HepG2 (cell line): ENCODE data around the gene SKIDA1. TPM values are rescaled to one million over a fixed set of nuclear protein-coding genes. Genes with fewer than 3 reads are reported as not detected.

Experiments used
- ASH2L ChIP-seq: fragments of 300-600, 200-600 bp; sonication (generic); IDR thresholded peaks from 2 replicates; pipeline ENCODE4 v1.7.0; 2017; ENCODE audit warnings: low read depth, mild to moderate bottlenecking, moderate library complexity, mixed read lengths, low read length; ENCODE audit not compliant: insufficient read length
- DNMT1 ChIP-seq: sonication (generic); formaldehyde crosslinking; IDR thresholded peaks from 2 replicates; pipeline ENCODE4 v1.5.1; 2020; ENCODE audit warnings: mild to moderate bottlenecking, missing genetic modification reagents
- HHEX ChIP-seq: IDR thresholded peaks from 2 replicates; pipeline ENCODE4 v1.6.1; 2016; ENCODE audit warnings: control low read depth
- KDM5A ChIP-seq: fragments of 200-600 bp; sonication (generic); IDR thresholded peaks from 2 replicates; pipeline ENCODE4 v1.7.0; 2018; ENCODE audit warnings: antibody characterized with exemption, mild to moderate bottlenecking, low read length, borderline replicate concordance
- MAFK ChIP-seq, 2 experiments: IDR thresholded peaks in 1 of 2; conservative IDR thresholded peaks in 1 of 2; 2 replicates each; pipeline ENCODE4 v1.6.1; 2011; ENCODE audit warnings: improper control_type of control experiment in 2 of 2, low read length in 2 of 2
- NFIB ChIP-seq: sonication (generic); formaldehyde crosslinking; IDR thresholded peaks from 2 replicates; pipeline ENCODE4 v1.9.0; 2021; ENCODE audit warnings: missing genetic modification reagents, mild to moderate bottlenecking, borderline replicate concordance
- TAF15 ChIP-seq: fragments of 200-400 bp; formaldehyde crosslinking; IDR thresholded peaks from one replicate; pipeline ENCODE4 v1.6.1; 2018; ENCODE audit warnings: mild to moderate bottlenecking, low read depth, low read length; ENCODE audit not compliant: poor library complexity, severe bottlenecking
- ZFAT ChIP-seq: sonication (generic); formaldehyde crosslinking; conservative IDR thresholded peaks from 2 replicates; pipeline ENCODE4 v1.8.1; 2023; ENCODE audit warnings: missing genetic modification reagents, inconsistent platforms
- ZIK1 ChIP-seq: sonication (generic); formaldehyde crosslinking; IDR thresholded peaks from 2 replicates; pipeline ENCODE4 v1.5.0; 2020; ENCODE audit warnings: mild to moderate bottlenecking, low read depth, missing genetic modification reagents, borderline replicate concordance
- ZNF101 ChIP-seq: sonication (generic); formaldehyde crosslinking; IDR thresholded peaks from 2 replicates; pipeline ENCODE4 v1.4.0; 2020; ENCODE audit warnings: mild to moderate bottlenecking, low read depth, missing genetic modification reagents, borderline replicate concordance
- ZNF143 ChIP-seq: sonication (generic); formaldehyde crosslinking; IDR thresholded peaks from 2 replicates; pipeline ENCODE4 v1.4.0; 2020; ENCODE audit warnings: missing genetic modification reagents
- ZNF451 ChIP-seq: sonication (generic); formaldehyde crosslinking; IDR thresholded peaks from 2 replicates; pipeline ENCODE4 v1.5.0; 2020; ENCODE audit warnings: mild to moderate bottlenecking, missing genetic modification reagents
- polyA plus RNA-seq, 8 experiments: library from polyadenylated mRNA; depleted of rRNA in 3 of 8; stranded (reverse) in 7 of 8; unstranded in 1 of 8; fragments of >200 nt; fragmentation: Illumina TruSeq in 4 of 8; extraction: Trizol in 4 of 8; gene quantifications; 2 replicates each; pipeline versions ENCODE4 v1.2.1 to v1.2.3, GENCODE V29; 2011 to 2016; ENCODE audit warnings: low read depth in 4 of 8, missing spikeins in 1 of 8, mixed read lengths in 1 of 8; ENCODE audit not compliant: insufficient read depth in 1 of 8
- total RNA-seq, 5 experiments: library from RNA; depleted of rRNA; stranded (reverse); fragments of >200 nt; fragmentation: Illumina TruSeq; extraction: Trizol; gene quantifications; 2 replicates each; pipeline ENCODE4 v1.2.3, GENCODE V29; 2016; ENCODE audit warnings: low read depth in 1 of 5
- TF ChIP-seq, protein P1 (sequence below): sonication (generic); formaldehyde crosslinking; IDR thresholded peaks from 2 replicates; pipeline ENCODE4 v1.4.0; 2020; ENCODE audit warnings: missing genetic modification reagents
- TF ChIP-seq, protein P2 (sequence below): sonication (generic); formaldehyde crosslinking; IDR thresholded peaks from 2 replicates; pipeline ENCODE4 v1.4.0; 2020; ENCODE audit warnings: mild to moderate bottlenecking, missing genetic modification reagents
- TF ChIP-seq, protein P3 (sequence below): sonication (generic); formaldehyde crosslinking; IDR thresholded peaks from 2 replicates; pipeline ENCODE4 v1.4.0; 2020; ENCODE audit warnings: mild to moderate bottlenecking, missing genetic modification reagents
- TF ChIP-seq, protein P4 (sequence below): IDR thresholded peaks from 2 replicates; pipeline ENCODE4 v1.6.1; 2016; ENCODE audit warnings: mild to moderate bottlenecking
- TF ChIP-seq, protein P5 (sequence below): sonication (generic); formaldehyde crosslinking; IDR thresholded peaks from 2 replicates; pipeline ENCODE4 v1.4.0; 2020; ENCODE audit warnings: mild to moderate bottlenecking, low read depth, missing genetic modification reagents
- TF ChIP-seq, protein P6 (sequence below): sonication (generic); formaldehyde crosslinking; conservative IDR thresholded peaks from 2 replicates; pipeline ENCODE4 v1.8.0; 2022; ENCODE audit warnings: mild to moderate bottlenecking, moderate library complexity, missing genetic modification reagents
- TF ChIP-seq, protein P7 (sequence below): IDR thresholded peaks from 2 replicates; pipeline ENCODE4 v1.6.1; 2016; ENCODE audit warnings: low read depth, control low read depth

Gene SKIDA1
- total and polyA plus RNA-seq, 2 of the 13 experiments (the other 11 are each of a cell fraction or from before 2014, with no cell fraction given) = 0.73 to 1.5 TPM

DNA sequence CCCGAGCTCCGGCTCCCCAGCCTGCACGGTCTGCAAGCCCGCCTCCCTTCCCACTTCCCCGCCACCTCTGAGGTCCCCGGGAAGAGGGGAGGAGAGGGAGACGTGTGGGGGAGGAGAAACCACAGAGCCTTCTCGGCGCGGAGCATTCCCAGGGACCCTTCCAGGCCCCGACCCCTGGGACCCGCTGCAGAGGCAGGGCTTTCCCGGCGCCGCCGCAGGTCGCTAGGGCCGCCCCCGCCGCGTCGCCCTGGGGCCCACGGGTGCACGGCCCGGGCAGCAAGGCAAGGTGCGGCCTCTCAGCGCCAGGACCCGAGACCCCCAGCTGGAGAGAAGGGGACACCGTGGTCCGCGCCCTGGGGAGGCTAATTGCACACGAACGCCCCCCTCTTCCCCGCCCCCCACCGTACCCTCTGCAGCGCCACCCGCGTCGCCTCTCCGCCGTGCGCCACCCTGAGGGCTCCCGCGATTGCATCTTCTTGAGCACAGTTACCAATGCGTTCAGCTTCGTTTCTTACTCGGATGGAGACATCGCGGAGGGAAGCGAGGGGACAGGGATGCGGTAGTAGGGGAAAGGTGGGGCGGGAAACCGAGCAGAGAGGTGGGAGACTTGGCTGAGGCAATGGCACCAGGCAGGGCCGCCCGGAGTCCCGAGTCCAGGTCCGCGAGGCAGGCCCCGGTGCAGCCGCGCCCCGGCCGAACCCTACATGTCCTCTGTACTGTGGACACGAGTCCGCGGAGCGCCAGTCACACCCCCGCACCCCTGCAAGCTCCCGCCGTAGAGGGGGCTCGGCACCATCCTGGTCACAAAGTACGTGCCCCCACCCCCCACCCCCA lies 28.9 kb downstream of the SKIDA1 start (continued):
- TF ChIP-seq, protein P1, sequence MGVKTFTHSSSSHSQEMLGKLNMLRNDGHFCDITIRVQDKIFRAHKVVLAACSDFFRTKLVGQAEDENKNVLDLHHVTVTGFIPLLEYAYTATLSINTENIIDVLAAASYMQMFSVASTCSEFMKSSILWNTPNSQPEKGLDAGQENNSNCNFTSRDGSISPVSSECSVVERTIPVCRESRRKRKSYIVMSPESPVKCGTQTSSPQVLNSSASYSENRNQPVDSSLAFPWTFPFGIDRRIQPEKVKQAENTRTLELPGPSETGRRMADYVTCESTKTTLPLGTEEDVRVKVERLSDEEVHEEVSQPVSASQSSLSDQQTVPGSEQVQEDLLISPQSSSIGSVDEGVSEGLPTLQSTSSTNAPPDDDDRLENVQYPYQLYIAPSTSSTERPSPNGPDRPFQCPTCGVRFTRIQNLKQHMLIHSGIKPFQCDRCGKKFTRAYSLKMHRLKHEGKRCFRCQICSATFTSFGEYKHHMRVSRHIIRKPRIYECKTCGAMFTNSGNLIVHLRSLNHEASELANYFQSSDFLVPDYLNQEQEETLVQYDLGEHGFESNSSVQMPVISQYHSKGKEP = no peak; the same call in 1 of the 2 replicates
- TF ChIP-seq ZFAT (no peak), TAF15 (no peak), ZNF101 (CRISPR knock-in tag) (peak; percentile 34; the same call in 1 of the 2 replicates), NFIB (CRISPR knock-in tag) (0 out of 2 replicates have a peak, but pooled peaks have one; percentile 92), KDM5A (peak; percentile 53; the same call in 1 of the 2 replicates), ASH2L (peak; percentile 92), HHEX (CRISPR knock-in tag) (0 out of 2 replicates have a peak, but pooled peaks have one; percentile 29), ZIK1 (CRISPR knock-in tag) (peak; percentile 17; the same call in 1 of the 2 replicates), DNMT1 (CRISPR knock-in tag) (peak; percentile 43), ZNF143 (CRISPR knock-in tag) (no peak), MAFK (conservative IDR thresholded peaks at IDR 0.05 in 1 of 2, IDR thresholded peaks at IDR 0.05 in 1 of 2; ENCODE audit: low read length in 2 of 2) (no peak), ZNF451 (0 out of 2 replicates have a peak, but pooled peaks have one; percentile 45)
- TF ChIP-seq, protein P2, sequence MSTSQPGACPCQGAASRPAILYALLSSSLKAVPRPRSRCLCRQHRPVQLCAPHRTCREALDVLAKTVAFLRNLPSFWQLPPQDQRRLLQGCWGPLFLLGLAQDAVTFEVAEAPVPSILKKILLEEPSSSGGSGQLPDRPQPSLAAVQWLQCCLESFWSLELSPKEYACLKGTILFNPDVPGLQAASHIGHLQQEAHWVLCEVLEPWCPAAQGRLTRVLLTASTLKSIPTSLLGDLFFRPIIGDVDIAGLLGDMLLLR (CRISPR knock-in tag) = peak; percentile 88; the same call in 1 of the 2 replicates
- TF ChIP-seq, protein P3, sequence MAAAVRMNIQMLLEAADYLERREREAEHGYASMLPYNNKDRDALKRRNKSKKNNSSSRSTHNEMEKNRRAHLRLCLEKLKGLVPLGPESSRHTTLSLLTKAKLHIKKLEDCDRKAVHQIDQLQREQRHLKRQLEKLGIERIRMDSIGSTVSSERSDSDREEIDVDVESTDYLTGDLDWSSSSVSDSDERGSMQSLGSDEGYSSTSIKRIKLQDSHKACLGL (CRISPR knock-in tag) = 0 out of 2 replicates have a peak, but pooled peaks have one; percentile 43
- TF ChIP-seq, protein P4, sequence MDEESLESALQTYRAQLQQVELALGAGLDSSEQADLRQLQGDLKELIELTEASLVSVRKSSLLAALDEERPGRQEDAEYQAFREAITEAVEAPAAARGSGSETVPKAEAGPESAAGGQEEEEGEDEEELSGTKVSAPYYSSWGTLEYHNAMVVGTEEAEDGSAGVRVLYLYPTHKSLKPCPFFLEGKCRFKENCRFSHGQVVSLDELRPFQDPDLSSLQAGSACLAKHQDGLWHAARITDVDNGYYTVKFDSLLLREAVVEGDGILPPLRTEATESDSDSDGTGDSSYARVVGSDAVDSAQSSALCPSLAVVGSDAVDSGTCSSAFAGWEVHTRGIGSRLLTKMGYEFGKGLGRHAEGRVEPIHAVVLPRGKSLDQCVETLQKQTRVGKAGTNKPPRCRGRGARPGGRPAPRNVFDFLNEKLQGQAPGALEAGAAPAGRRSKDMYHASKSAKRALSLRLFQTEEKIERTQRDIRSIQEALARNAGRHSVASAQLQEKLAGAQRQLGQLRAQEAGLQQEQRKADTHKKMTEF (CRISPR knock-in tag) = no peak
- TF ChIP-seq, protein P5, sequence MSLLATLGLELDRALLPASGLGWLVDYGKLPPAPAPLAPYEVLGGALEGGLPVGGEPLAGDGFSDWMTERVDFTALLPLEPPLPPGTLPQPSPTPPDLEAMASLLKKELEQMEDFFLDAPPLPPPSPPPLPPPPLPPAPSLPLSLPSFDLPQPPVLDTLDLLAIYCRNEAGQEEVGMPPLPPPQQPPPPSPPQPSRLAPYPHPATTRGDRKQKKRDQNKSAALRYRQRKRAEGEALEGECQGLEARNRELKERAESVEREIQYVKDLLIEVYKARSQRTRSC (CRISPR knock-in tag) = peak; percentile 67
- TF ChIP-seq, protein P6, sequence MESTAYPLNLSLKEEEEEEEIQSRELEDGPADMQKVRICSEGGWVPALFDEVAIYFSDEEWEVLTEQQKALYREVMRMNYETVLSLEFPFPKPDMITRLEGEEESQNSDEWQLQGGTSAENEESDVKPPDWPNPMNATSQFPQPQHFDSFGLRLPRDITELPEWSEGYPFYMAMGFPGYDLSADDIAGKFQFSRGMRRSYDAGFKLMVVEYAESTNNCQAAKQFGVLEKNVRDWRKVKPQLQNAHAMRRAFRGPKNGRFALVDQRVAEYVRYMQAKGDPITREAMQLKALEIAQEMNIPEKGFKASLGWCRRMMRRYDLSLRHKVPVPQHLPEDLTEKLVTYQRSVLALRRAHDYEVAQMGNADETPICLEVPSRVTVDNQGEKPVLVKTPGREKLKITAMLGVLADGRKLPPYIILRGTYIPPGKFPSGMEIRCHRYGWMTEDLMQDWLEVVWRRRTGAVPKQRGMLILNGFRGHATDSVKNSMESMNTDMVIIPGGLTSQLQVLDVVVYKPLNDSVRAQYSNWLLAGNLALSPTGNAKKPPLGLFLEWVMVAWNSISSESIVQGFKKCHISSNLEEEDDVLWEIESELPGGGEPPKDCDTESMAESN (CRISPR knock-in tag) = peak; percentile 37
- TF ChIP-seq, protein P7, sequence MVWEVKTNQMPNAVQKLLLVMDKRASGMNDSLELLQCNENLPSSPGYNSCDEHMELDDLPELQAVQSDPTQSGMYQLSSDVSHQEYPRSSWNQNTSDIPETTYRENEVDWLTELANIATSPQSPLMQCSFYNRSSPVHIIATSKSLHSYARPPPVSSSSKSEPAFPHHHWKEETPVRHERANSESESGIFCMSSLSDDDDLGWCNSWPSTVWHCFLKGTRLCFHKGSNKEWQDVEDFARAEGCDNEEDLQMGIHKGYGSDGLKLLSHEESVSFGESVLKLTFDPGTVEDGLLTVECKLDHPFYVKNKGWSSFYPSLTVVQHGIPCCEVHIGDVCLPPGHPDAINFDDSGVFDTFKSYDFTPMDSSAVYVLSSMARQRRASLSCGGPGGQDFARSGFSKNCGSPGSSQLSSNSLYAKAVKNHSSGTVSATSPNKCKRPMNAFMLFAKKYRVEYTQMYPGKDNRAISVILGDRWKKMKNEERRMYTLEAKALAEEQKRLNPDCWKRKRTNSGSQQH (CRISPR knock-in tag) = peak; percentile 84
